WI38 (cell line): ENCODE measurements around the gene SYNJ2.

Experiments
- H3K4me3 ChIP-seq: 2 replicates; pipeline ENCODE4 v1.5.1; 2011; ENCODE audit warnings: low read depth, mild to moderate bottlenecking, control low read depth, low read length
- TF ChIP-seq, protein P1 (sequence below): IDR thresholded peaks from 2 replicates; pipeline ENCODE4 v1.5.1; 2012; ENCODE audit warnings: low read depth, mild to moderate bottlenecking, control low read depth, low read length

Gene SYNJ2

DNA sequence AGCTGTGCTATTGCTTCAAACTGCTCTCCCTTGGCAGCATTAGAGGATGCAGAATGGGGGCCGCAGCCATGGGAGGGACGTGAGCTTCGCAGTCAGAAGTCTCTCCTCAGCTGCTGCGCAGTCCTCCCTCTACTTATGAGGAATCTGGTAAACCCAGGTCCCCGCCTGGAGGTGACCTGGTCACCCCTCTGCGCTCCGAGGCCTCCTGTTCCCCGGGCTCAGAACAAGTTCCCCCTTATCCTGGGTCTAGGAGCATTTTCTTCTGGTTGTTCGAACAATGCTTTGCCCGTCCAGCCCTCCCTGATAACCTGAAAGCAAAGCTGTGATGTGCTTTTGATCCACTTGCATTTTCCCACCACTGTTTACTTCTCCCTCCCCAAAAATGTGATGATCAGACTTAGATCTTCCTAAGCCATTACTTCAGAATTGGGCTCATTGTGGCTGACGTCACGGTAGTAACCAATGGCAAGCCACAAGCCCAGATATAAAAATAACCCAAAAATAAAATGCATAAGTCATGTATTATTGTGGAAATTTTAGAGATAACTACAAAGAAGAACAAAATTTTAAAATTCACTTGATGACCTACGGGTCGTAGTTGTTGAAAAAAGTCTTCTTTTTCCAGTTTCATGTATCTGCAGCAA, 105.7 kb downstream of the SYNJ2 start:
- TF ChIP-seq, protein P1, sequence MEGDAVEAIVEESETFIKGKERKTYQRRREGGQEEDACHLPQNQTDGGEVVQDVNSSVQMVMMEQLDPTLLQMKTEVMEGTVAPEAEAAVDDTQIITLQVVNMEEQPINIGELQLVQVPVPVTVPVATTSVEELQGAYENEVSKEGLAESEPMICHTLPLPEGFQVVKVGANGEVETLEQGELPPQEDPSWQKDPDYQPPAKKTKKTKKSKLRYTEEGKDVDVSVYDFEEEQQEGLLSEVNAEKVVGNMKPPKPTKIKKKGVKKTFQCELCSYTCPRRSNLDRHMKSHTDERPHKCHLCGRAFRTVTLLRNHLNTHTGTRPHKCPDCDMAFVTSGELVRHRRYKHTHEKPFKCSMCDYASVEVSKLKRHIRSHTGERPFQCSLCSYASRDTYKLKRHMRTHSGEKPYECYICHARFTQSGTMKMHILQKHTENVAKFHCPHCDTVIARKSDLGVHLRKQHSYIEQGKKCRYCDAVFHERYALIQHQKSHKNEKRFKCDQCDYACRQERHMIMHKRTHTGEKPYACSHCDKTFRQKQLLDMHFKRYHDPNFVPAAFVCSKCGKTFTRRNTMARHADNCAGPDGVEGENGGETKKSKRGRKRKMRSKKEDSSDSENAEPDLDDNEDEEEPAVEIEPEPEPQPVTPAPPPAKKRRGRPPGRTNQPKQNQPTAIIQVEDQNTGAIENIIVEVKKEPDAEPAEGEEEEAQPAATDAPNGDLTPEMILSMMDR: no peak
- no peak overlapping the region for H3K4me3 ChIP-seq

DNA sequence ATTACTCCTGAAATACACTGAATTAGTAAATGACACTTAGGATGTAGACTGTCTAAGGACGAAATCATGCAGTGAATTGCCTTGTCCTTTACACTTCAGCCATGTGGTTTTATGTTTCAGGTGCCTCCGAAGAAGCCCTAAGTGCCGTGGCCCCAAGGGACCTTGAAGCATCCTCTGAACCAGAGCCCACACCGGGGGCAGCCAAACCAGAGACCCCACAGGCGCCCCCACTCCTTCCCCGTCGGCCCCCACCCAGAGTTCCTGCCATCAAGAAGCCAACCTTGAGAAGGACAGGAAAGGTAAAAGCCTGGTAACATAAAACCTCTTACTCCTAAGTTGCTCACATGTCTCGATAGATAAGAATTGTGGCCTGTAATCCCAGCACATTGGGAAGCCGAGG, 111.1 kb downstream of the SYNJ2 start:
- no peak overlapping the region for H3K4me3 ChIP-seq
- TF ChIP-seq, protein P1: no peak

DNA sequence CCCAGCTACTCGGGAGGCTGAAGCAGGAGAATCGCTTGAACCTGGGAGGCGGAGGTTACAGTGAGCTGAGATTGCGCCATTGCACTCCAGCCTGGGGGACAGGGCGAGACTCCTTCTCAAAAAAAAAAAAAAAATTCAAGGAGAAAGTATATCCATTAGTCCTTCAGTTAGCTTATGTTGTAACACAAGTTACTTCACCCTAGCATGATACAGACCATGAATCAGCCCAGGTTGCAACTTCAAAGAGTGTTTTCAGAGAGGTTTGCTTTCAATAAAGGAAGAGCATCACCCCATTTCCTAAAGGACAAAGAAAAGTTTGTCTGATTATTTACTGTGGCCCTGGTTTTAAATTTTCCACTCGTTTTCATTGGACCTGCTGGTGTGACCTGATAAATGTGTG, 113.4 kb downstream of the SYNJ2 start:
- TF ChIP-seq, protein P1: no peak
- no peak overlapping the region for H3K4me3 ChIP-seq

DNA sequence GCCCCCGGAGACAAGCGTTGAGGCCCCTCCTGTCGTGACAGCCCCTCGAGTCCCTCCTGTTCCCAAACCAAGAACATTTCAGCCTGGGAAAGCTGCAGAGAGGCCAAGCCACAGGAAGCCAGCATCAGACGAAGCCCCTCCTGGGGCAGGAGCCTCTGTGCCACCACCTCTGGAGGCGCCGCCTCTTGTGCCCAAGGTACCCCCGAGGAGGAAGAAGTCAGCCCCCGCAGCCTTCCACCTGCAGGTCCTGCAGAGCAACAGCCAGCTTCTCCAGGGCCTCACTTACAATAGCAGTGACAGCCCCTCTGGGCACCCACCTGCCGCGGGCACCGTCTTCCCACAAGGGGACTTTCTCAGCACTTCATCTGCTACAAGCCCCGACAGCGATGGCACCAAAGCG, 114.0 kb downstream of the SYNJ2 start:
- TF ChIP-seq, protein P1: no peak
- H3K4me3 ChIP-seq: no peak overlapping the region

DNA sequence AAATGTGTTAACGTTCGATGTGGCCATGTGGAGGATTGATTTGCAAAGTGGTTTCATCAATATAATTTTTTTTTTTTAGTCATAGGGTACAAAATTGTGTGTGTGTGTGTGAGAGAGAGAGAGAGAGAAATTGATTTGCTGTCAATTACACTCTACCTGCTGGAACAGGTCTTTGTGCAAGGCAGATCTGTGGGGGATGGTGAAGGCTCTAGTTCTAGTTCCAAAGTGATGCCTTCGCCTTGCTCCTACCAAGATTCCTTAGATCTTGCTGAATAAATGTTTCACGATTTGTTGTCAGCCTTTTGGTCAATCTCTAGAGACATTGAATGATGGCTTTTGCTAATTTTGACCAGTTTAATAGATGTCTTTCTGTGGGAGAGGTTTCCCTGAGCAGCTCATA, 121.6 kb downstream of the SYNJ2 start:
- no peak overlapping the region for H3K4me3 ChIP-seq
- TF ChIP-seq, protein P1: no peak

DNA sequence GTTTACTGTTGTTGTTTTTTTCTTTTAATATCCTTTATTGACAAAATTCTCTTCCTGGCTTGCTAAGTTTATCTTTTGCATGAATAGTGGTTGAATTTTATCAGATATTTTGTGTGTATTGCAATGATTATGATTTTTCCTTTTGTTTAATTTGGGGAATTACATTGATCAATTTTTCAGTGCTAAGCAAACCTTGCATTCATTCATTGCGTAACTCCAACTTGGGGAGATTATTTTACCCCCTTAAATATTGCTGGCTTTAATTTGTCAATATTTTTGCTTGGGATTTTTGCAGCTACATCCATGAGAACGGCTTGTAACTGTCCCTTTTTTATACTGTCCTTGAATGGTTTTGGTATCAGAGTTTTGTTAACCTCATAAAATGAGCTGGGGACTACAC, 123.0 kb downstream of the SYNJ2 start:
- TF ChIP-seq, protein P1: no peak
- H3K4me3 ChIP-seq: no peak overlapping the region

DNA sequence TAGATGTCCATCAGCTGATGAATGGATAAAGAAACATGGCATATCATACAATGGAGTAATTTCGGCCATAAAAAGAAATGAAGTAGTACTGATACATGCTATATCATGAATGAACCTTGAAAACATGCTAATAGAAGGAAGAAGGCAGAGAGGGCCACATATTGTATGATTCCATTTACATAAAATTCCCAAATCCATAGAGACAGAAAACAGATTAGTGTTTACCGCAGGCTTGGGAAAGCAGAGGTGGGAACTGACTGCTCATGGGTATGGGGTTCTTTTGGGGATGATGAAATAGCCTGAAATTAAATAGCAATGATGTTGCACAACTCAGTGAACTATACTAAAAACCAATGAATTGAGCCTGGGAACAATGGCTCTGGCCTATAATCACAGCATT, 128.1 kb downstream of the SYNJ2 start:
- TF ChIP-seq, protein P1: no peak

More for the DNA sequence above, 128.1 kb downstream of the SYNJ2 start:
- no peak overlapping the region for H3K4me3 ChIP-seq
